ENCODE measurements around the gene SERPINB6. TPM values are rescaled to one million over a fixed set of nuclear protein-coding genes. Genes with fewer than 3 reads are reported as not detected.

The SERPINB6 gene
- total RNA-seq, 1 experiment from 2014 or later = 39.0 TPM

- H2AK5ac ChIP-seq (ENCODE audit: insufficient read length, low read length) = no peak overlapping the region
- H3K56ac ChIP-seq (ENCODE audit: insufficient read length, low read depth, low read length) = no peak overlapping the region
- H3K79me2 ChIP-seq (ENCODE audit: insufficient read depth, low read length) = no peaks in the 10 kb centered on the region
- H4K5ac ChIP-seq (ENCODE audit: insufficient read length, low read depth, low read length) = no peak overlapping the region
- H3K79me1 ChIP-seq (ENCODE audit: insufficient read depth, low read depth, low read length, poor library complexity, severe bottlenecking) = no peaks in the 10 kb centered on the region
- H3K9ac ChIP-seq (ENCODE audit: extremely low read depth, insufficient read length, low read length) = no peak overlapping the region
- no CpG with 5 or more reads among the region's 4 CpGs for WGBS (ENCODE audit: extremely low coverage, insufficient read length, low lambda C conversion rate)
- no peak overlapping the region for H3T11ph ChIP-seq (ENCODE audit: low read length)
- H2AFZ ChIP-seq (ENCODE audit: low read length) = no peak overlapping the region
- H4K91ac ChIP-seq (ENCODE audit: insufficient read length, low read depth, low read length) = no peak overlapping the region
- Mint-ChIP-seq H3K36me3 (ENCODE audit: insufficient read depth in 1 of 3, low read depth in 3 of 3) (peaks cover 2 to 13% (median 6%) of the 10 kb centered on the region in 3 experiments), H3K27me3 (ENCODE audit: low read depth) (no peaks in the 10 kb centered on the region), H3K27ac (peak overlapping the region in 1 of 3 experiments; percentile 76; a peak in 2 of 7 replicates), H3K4me1 (peaks cover 64 to 68% of the 10 kb centered on the region in 2 experiments), H3K4me3 (no peak overlapping the region), H3K9me3 (peaks cover 4 to 8% of the 10 kb centered on the region in 2 experiments; a peak in 3 of 5 replicates)
- H2BK120ac ChIP-seq (ENCODE audit: low read depth, low read length, poor library complexity, severe bottlenecking) = no peak overlapping the region
- DNase-seq = no peak
- no peak overlapping the region for H2BK5ac ChIP-seq (ENCODE audit: insufficient read length, low read length)
- no peak overlapping the region for H4K8ac ChIP-seq (replicated peaks; ENCODE audit: insufficient read length, low read depth, low read length)
- TF ChIP-seq CTCF (conservative IDR thresholded peaks at IDR 0.05) = no peak
- H3K4me1 ChIP-seq (ENCODE audit: insufficient read depth, low read length) = peaks cover 6% of the 10 kb centered on the region; the same call in 1 of the 2 replicates
- no peak overlapping the region for H2BK15ac ChIP-seq (ENCODE audit: low read depth, low read length)
- H3K23ac ChIP-seq (ENCODE audit: insufficient read length, low read depth, low read length) = no peak overlapping the region
- H3K18ac ChIP-seq (ENCODE audit: insufficient read length, low read depth, low read length) = no peak overlapping the region
- H3K4me2 ChIP-seq (ENCODE audit: insufficient read depth, insufficient read length, low read length) = no peak overlapping the region
- H3K4ac ChIP-seq (ENCODE audit: low read depth, low read length) = no peak overlapping the region
- no peaks in the 10 kb centered on the region for H4K20me1 ChIP-seq (ENCODE audit: control insufficient read depth, insufficient read depth, insufficient read length)
- no peak overlapping the region for H3K14ac ChIP-seq (ENCODE audit: insufficient read depth, low read length)
- no peaks in the 10 kb centered on the region for H3K9me3 ChIP-seq (ENCODE audit: control insufficient read depth, low read depth, low read length)
- no peak overlapping the region for H3K27ac ChIP-seq (ENCODE audit: insufficient read length, low read depth, low read length)
- no peak overlapping the region for H2BK12ac ChIP-seq (ENCODE audit: insufficient read length, low read depth, low read length)
- H2BK20ac ChIP-seq (ENCODE audit: low read depth, low read length, poor library complexity, severe bottlenecking) = no peak overlapping the region
- H3K27me3 ChIP-seq (ENCODE audit: insufficient read depth, low read length) = no peaks in the 10 kb centered on the region
- no peaks in the 10 kb centered on the region for H3K23me2 ChIP-seq (ENCODE audit: insufficient read length, low read depth, low read length, poor library complexity, severe bottlenecking)
These were observed 60.2 kb downstream of the SERPINB6 start for GRCh38 chr6:2911171-2911570.

All from H9 (cell line).